Esophagus squamous epithelium (tissue), 4 donors: ENCODE data around the gene COX7A2.

Source experiments
- POLR2A ChIP-seq, 4 donors: fragments of 450-650 bp; IDR thresholded peaks; one replicate each; pipeline ENCODE4 v1.6.1; 2017; ENCODE audit warnings: antibody characterized with exemption in 4 of 4, mild to moderate bottlenecking in 4 of 4, moderate library complexity in 3 of 4
- TF ChIP-seq, protein P1 (sequence below), 6 experiments: fragments of 450-650 bp in 4 of 6; fragments of 200-600 bp in 2 of 6; sonication (generic) in 2 of 6; IDR thresholded peaks; one replicate each; pipeline ENCODE4 v1.5.1; 2016 to 2019; ENCODE audit warnings: antibody characterized with exemption in 6 of 6, mild to moderate bottlenecking in 4 of 6, moderate library complexity in 4 of 6

DNA sequence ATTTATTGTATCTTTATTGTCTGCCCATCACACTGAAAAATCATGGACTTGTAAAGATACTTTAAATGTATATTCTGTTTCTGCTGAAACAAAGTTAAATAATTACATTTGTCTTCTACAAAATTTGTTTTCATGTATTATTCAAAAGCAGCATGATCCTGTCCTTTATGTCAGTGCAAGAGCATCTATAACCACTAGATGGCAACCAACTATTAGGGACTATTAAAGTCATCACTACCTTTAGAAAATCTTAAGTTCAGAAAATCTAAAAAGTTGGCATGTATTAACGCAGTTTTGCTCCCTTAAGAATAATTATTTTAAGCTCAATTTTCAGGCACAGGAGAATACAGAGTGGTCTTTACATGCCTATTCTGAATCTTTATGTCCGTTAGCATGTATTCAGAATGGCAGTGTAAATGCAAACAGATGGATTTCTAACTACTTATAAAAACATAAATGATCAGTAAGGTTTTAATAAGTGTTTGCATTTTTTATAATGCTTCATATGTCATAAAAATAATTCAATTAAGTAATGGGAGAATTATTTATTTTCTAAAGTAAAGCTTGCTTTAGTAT lies 23.2 kb upstream of the COX7A2 start:
- TF ChIP-seq, protein P1, sequence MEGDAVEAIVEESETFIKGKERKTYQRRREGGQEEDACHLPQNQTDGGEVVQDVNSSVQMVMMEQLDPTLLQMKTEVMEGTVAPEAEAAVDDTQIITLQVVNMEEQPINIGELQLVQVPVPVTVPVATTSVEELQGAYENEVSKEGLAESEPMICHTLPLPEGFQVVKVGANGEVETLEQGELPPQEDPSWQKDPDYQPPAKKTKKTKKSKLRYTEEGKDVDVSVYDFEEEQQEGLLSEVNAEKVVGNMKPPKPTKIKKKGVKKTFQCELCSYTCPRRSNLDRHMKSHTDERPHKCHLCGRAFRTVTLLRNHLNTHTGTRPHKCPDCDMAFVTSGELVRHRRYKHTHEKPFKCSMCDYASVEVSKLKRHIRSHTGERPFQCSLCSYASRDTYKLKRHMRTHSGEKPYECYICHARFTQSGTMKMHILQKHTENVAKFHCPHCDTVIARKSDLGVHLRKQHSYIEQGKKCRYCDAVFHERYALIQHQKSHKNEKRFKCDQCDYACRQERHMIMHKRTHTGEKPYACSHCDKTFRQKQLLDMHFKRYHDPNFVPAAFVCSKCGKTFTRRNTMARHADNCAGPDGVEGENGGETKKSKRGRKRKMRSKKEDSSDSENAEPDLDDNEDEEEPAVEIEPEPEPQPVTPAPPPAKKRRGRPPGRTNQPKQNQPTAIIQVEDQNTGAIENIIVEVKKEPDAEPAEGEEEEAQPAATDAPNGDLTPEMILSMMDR (IDR thresholded peaks at IDR 0.05): peak; percentile 50 to 90 (median 80)
- TF ChIP-seq POLR2A (IDR thresholded peaks at IDR 0.05): no peak
